Measurements from ENCODE around the gene QRFP.

DNA sequence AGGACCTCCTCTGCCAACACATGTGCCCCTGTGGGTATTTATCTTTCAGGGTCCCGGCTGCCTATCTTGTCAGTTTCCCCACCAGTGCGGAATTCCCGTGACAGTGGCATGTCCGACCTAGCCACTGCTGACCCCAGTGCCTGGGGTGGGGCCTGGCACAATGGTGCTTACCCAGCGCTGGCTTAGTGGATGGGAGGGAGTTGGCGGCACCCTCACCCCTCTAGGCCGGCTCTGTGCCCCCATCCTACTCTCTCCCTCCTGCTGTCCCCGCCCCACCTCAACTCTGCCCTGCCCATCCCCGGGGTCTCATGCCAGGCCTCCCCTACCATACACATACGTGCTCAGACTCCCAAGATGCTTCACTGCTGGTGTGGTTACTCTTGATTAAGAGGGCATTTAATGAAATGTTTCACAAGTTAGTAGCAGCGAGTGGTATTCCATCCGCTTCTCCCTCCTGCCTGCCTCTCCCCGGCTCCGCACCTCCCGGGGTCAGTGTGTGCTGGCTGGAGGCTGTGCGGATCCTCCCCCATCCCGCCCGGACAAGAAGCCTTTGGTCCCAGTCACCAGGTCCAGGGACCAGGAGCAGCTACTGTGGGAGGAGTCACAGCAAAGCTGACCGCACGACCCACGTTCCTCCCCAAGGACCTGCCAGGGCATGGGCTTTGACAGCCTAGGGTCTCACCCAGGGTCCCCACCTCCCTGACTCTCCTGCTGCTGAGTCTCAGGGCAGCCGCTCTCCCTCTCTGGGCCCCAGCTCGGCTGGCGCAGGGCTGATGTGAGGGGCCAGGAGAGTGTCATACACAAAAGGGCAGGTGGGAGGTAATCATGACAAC is 9.5 kb upstream of the QRFP start:
- TF ChIP-seq POLR2A (IDR thresholded peaks at IDR 0.05; ENCODE audit: low read depth, low read length) (no peak), POLR2AphosphoS5 (IDR thresholded peaks at IDR 0.05; ENCODE audit: low read depth, low read length) (no peak), SPI1 (IDR thresholded peaks at IDR 0.05; ENCODE audit: low read depth, low read length) (no peak), POU2F2 (IDR thresholded peaks at IDR 0.05; ENCODE audit: low read depth, low read length) (no peak), PAX5 (IDR thresholded peaks at IDR 0.05; ENCODE audit: insufficient read depth, low read length, severe bottlenecking) (no peak)

All from GM12891 (cell line).